Smooth muscle cell (in vitro differentiated cells): ENCODE data around the gene SYT13. TPM values are rescaled to one million over a fixed set of nuclear protein-coding genes. Genes with fewer than 3 reads are reported as not detected.

Experiments
- DNase-seq: peaks from one replicate; lab custom pipeline; 2025; ENCODE audit not compliant: unreplicated experiment; lab: John Stamatoyannopoulos, UW
- H2AFZ ChIP-seq: fragments of 200-600 bp; sonication (generic); 2 replicates; pipeline ENCODE4 v1.6.0; 2016; ENCODE audit warnings: antibody characterized with exemption, low read depth, mild to moderate bottlenecking
- H3F3A ChIP-seq: fragments of 200-600 bp; sonication (generic); 2 replicates; pipeline ENCODE4 v1.6.0; 2017; ENCODE audit warnings: antibody characterized with exemption, low read depth
- H3K27ac ChIP-seq: fragments of 200-600 bp; sonication (generic); 2 replicates; pipeline ENCODE4 v1.5.1; 2016; ENCODE audit warnings: low read depth, mild to moderate bottlenecking
- H3K27me3 ChIP-seq: fragments of 200-600 bp; sonication (generic); 2 replicates; pipeline ENCODE4 v1.6.1; 2016; ENCODE audit warnings: low read depth, mild to moderate bottlenecking
- H3K36me3 ChIP-seq: fragments of 200-600 bp; sonication (generic); 2 replicates; pipeline ENCODE4 v1.5.1; 2016; ENCODE audit warnings: low read depth
- H3K4me1 ChIP-seq: fragments of 200-600 bp; sonication (generic); 2 replicates; pipeline ENCODE4 v1.5.1; 2016; ENCODE audit warnings: low read depth
- H3K4me2 ChIP-seq: fragments of 200-600 bp; sonication (generic); 2 replicates; pipeline ENCODE4 v1.6.0; 2016; ENCODE audit warnings: mild to moderate bottlenecking
- H3K4me3 ChIP-seq: fragments of 200-600 bp; sonication (generic); 2 replicates; pipeline ENCODE4 v1.5.1; 2016; ENCODE audit warnings: mild to moderate bottlenecking
- H3K79me2 ChIP-seq: fragments of 200-600 bp; sonication (generic); 2 replicates; pipeline ENCODE4 v1.6.0; 2016; ENCODE audit warnings: low read depth, mild to moderate bottlenecking
- H3K9ac ChIP-seq: fragments of 200-600 bp; sonication (generic); 2 replicates; pipeline ENCODE4 v1.6.0; 2016; ENCODE audit warnings: low read depth
- H3K9me3 ChIP-seq: fragments of 200-600 bp; sonication (generic); replicated peaks from 2 replicates; pipeline ENCODE4 v1.5.1; 2016; ENCODE audit warnings: low read depth
- H4K20me1 ChIP-seq: fragments of 200-600 bp; sonication (generic); 2 replicates; pipeline ENCODE4 v1.6.0; 2016; ENCODE audit warnings: low read depth
- WGBS: methylation state at CpG from one replicate; pipeline ENCODE4 v1.1.7; 2016; ENCODE audit warnings: low lambda C conversion rate; 5-methylcytosine and 5-hydroxymethylcytosine counted together
- polyA plus RNA-seq: library from polyadenylated mRNA; unstranded; fragments of >200 nt; fragmentation: Nextera tagmentation; extraction: Ambion mirVana; gene quantifications from 2 replicates; pipeline ENCODE4 v1.2.1, GENCODE V29; 2016
- total RNA-seq: library from RNA; depleted of rRNA; stranded (reverse); fragments of >200 nt; gene quantifications from 2 replicates; pipeline ENCODE4 v1.2.3, GENCODE V29; 2014
- TF ChIP-seq, protein P1 (sequence below): fragments of 200-600 bp; sonication (generic); IDR thresholded peaks from 2 replicates; pipeline ENCODE4 v1.5.1; 2017; ENCODE audit warnings: borderline replicate concordance, mild to moderate bottlenecking, antibody characterized with exemption; ENCODE audit not compliant: insufficient read depth, poor library complexity, severe bottlenecking

The SYT13 gene
- total and polyA plus RNA-seq, 2 experiments from 2014 or later: 0.47 to 1.3 TPM

DNA sequence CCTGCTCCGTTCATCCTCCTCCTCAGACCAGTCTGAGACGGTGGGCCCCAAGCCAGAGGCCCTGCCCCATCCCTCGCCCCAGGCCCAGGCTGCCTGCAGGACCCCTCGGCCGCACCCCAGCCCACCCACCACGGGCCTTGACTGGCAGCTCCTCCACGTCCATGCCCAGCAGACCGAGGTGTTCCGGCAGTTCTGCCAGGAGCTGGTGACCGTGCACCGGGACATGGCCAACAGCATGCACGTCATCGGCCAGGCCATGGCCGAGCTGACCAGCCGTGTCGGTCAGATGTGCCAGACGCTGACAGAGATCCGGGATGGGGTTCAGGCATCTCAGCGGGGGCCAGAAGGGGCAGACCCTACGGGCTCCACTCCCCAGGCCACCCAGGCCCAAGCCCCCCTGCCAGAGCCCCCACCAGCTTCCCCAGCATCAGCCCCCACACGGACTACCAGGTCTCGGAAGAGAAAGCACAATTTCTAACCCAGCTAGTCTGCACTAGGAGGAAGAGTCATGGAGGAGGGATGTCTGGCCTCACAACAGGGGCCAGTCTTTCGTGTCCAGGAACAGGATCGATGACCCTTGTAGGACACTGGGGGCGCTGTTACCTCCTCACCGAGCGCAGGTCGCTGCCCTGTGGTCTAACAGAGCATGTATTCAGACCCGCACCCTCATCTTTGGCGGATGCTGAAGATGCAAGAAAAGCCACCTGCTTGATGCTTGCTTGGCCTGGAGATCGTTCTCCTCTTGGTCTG lies 73.4 kb downstream of the SYT13 start:
- Histone ChIP-seq H3K4me2 (no peak overlapping the region), H3K27ac (no peak overlapping the region), H3K27me3 (no peaks in the 10 kb centered on the region), H3K9me3 (no peaks in the 10 kb centered on the region), H3K36me3 (no peaks in the 10 kb centered on the region), H3K79me2 (no peaks in the 10 kb centered on the region), H3K4me1 (peaks cover 9% of the 10 kb centered on the region), H2AFZ (no peak overlapping the region), H3F3A (no peaks in the 10 kb centered on the region), H3K9ac (no peak overlapping the region), H3K4me3 (no peak overlapping the region), H4K20me1 (peaks cover 4% of the 10 kb centered on the region)
- no peak for DNase-seq
- 84% methylated on average over 30 of the region's 31 CpGs for WGBS
- TF ChIP-seq, protein P1, sequence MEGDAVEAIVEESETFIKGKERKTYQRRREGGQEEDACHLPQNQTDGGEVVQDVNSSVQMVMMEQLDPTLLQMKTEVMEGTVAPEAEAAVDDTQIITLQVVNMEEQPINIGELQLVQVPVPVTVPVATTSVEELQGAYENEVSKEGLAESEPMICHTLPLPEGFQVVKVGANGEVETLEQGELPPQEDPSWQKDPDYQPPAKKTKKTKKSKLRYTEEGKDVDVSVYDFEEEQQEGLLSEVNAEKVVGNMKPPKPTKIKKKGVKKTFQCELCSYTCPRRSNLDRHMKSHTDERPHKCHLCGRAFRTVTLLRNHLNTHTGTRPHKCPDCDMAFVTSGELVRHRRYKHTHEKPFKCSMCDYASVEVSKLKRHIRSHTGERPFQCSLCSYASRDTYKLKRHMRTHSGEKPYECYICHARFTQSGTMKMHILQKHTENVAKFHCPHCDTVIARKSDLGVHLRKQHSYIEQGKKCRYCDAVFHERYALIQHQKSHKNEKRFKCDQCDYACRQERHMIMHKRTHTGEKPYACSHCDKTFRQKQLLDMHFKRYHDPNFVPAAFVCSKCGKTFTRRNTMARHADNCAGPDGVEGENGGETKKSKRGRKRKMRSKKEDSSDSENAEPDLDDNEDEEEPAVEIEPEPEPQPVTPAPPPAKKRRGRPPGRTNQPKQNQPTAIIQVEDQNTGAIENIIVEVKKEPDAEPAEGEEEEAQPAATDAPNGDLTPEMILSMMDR: peak; percentile 11

DNA sequence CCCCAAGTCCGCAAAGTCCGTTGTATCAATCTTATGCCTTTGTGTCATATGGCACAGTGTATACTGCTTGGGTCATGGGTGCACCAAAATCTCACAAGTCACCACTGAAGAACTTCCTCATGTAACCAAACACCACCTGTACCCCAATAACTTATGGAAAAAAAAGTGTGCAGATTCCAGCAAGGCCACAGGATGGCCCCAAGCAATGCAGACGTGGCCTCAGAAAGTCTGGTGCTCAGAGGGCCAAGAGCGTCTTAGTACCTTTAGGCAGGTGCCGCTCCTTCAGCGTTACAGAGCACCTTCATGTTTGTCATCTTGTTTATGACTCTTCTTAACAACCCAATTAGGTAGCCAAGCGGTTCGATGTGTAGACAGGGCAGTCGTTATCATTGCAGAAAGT lies 74.4 kb downstream of the SYT13 start:
- peaks cover 4% of the 10 kb centered on the region for H4K20me1 ChIP-seq
- H3K36me3 ChIP-seq: no peaks in the 10 kb centered on the region
- no peak overlapping the region for H3K4me2 ChIP-seq
- no peak overlapping the region for H2AFZ ChIP-seq
- H3K27me3 ChIP-seq: no peaks in the 10 kb centered on the region
- H3K9ac ChIP-seq: no peak overlapping the region
- TF ChIP-seq, protein P1: no peak
- H3F3A ChIP-seq: no peaks in the 10 kb centered on the region
- no peak overlapping the region for H3K27ac ChIP-seq
- no peak for DNase-seq
- WGBS: 93% methylated on average over 9 of the region's 9 CpGs
- H3K79me2 ChIP-seq: no peaks in the 10 kb centered on the region
- H3K4me3 ChIP-seq: no peak overlapping the region
- H3K9me3 ChIP-seq: no peaks in the 10 kb centered on the region
- peaks cover 9% of the 10 kb centered on the region for H3K4me1 ChIP-seq

DNA sequence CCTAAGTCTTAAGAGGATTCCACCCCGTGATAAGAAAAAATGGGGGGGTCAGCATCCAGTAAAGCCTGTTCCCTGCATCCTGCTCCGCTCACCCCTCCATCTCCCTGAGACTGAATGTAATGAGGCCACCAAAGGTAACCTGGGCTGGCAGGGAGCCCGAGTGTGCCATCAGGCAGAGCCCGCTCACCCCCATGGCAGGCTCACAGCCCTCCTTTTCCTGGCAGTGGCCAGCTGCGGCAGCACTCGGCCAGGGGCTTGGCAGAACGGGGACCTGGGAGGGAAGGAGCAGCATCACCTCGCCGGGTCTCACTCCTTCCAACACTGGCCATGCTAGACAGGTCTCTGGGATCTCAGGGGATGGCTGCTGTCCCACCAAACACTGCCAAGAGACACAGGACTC lies 75.3 kb downstream of the SYT13 start:
- Histone ChIP-seq H3K4me1 (peaks cover 9% of the 10 kb centered on the region), H3K4me2 (no peak overlapping the region), H3F3A (no peaks in the 10 kb centered on the region), H3K36me3 (no peaks in the 10 kb centered on the region), H2AFZ (no peak overlapping the region), H4K20me1 (peaks cover 4% of the 10 kb centered on the region), H3K27me3 (no peaks in the 10 kb centered on the region), H3K27ac (no peak overlapping the region), H3K79me2 (no peaks in the 10 kb centered on the region), H3K4me3 (no peak overlapping the region), H3K9ac (no peak overlapping the region), H3K9me3 (no peaks in the 10 kb centered on the region)
- no peak for DNase-seq
- TF ChIP-seq, protein P1: no peak
- WGBS: 94% methylated on average over 9 of the region's 9 CpGs
